Measurements from ENCODE around the gene PRKD1.

DNA sequence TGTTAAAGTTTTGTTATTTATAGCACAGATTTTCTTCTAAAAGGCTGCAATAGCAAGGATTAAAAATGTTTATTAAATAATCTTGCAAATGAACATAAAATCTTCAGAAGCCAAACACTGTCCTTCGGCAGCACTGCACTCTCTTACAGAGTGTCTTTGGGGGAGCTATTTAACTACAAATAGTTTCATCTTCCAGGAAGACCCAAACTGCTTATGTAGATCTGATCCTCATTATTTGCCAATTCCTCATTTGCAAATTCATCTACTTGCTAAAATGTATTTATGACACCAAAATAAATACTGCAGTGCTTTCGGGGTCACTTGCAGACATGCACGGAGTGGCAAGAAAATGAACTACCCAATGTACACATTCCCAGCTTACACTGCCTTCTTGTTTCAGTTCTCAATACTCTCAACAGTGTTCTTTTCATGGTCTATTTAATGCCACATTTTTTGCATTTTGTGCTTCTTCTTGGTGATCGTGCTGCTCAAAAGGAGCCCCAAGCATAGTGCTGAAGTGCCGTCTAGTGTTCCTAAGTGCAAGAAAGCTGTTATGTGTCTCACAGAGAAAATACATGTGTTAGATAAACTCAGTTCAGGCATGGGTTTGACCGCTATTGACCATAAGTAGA, 128.1 kb downstream of the PRKD1 start:
- TF ChIP-seq, protein P1, sequence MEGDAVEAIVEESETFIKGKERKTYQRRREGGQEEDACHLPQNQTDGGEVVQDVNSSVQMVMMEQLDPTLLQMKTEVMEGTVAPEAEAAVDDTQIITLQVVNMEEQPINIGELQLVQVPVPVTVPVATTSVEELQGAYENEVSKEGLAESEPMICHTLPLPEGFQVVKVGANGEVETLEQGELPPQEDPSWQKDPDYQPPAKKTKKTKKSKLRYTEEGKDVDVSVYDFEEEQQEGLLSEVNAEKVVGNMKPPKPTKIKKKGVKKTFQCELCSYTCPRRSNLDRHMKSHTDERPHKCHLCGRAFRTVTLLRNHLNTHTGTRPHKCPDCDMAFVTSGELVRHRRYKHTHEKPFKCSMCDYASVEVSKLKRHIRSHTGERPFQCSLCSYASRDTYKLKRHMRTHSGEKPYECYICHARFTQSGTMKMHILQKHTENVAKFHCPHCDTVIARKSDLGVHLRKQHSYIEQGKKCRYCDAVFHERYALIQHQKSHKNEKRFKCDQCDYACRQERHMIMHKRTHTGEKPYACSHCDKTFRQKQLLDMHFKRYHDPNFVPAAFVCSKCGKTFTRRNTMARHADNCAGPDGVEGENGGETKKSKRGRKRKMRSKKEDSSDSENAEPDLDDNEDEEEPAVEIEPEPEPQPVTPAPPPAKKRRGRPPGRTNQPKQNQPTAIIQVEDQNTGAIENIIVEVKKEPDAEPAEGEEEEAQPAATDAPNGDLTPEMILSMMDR (IDR thresholded peaks at IDR 0.05) = no peak
- TF ChIP-seq, protein P2, sequence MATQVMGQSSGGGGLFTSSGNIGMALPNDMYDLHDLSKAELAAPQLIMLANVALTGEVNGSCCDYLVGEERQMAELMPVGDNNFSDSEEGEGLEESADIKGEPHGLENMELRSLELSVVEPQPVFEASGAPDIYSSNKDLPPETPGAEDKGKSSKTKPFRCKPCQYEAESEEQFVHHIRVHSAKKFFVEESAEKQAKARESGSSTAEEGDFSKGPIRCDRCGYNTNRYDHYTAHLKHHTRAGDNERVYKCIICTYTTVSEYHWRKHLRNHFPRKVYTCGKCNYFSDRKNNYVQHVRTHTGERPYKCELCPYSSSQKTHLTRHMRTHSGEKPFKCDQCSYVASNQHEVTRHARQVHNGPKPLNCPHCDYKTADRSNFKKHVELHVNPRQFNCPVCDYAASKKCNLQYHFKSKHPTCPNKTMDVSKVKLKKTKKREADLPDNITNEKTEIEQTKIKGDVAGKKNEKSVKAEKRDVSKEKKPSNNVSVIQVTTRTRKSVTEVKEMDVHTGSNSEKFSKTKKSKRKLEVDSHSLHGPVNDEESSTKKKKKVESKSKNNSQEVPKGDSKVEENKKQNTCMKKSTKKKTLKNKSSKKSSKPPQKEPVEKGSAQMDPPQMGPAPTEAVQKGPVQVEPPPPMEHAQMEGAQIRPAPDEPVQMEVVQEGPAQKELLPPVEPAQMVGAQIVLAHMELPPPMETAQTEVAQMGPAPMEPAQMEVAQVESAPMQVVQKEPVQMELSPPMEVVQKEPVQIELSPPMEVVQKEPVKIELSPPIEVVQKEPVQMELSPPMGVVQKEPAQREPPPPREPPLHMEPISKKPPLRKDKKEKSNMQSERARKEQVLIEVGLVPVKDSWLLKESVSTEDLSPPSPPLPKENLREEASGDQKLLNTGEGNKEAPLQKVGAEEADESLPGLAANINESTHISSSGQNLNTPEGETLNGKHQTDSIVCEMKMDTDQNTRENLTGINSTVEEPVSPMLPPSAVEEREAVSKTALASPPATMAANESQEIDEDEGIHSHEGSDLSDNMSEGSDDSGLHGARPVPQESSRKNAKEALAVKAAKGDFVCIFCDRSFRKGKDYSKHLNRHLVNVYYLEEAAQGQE (IDR thresholded peaks at IDR 0.05; ENCODE audit: low read depth, low read length) = no peak
- TF ChIP-seq, protein P3, sequence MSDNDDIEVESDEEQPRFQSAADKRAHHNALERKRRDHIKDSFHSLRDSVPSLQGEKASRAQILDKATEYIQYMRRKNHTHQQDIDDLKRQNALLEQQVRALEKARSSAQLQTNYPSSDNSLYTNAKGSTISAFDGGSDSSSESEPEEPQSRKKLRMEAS (IDR thresholded peaks at IDR 0.05; ENCODE audit: low read depth) = no peak
- TF ChIP-seq RXRA (IDR thresholded peaks at IDR 0.05; ENCODE audit: borderline replicate concordance, low read depth) = no peak
- TF ChIP-seq TAF1 (IDR thresholded peaks at IDR 0.05; ENCODE audit: borderline replicate concordance, low read depth, low read length) = no peak
- TF ChIP-seq RFX5 (IDR thresholded peaks at IDR 0.05; ENCODE audit: low read length) = no peak
- no peak for TF ChIP-seq SIN3A (IDR thresholded peaks at IDR 0.05; ENCODE audit: borderline replicate concordance, low read depth, low read length)

Measured in SK-N-SH (cell line).